HG03135 (cell line): Measurements from ENCODE around the gene ZDHHC8.

ENCODE experiments used
- ATAC-seq: cut with Tn5 transposase; IDR thresholded peaks from one replicate; pipeline ENCODE4 v1.9.1; 2021; ENCODE audit warnings: mild to moderate bottlenecking, moderate library complexity; ENCODE audit not compliant: unreplicated experiment

Gene ZDHHC8

GRCh38 chr22:20142711-20143621, 11.4 kb downstream of the ZDHHC8 start:
- ATAC-seq, result no peak

DNA sequence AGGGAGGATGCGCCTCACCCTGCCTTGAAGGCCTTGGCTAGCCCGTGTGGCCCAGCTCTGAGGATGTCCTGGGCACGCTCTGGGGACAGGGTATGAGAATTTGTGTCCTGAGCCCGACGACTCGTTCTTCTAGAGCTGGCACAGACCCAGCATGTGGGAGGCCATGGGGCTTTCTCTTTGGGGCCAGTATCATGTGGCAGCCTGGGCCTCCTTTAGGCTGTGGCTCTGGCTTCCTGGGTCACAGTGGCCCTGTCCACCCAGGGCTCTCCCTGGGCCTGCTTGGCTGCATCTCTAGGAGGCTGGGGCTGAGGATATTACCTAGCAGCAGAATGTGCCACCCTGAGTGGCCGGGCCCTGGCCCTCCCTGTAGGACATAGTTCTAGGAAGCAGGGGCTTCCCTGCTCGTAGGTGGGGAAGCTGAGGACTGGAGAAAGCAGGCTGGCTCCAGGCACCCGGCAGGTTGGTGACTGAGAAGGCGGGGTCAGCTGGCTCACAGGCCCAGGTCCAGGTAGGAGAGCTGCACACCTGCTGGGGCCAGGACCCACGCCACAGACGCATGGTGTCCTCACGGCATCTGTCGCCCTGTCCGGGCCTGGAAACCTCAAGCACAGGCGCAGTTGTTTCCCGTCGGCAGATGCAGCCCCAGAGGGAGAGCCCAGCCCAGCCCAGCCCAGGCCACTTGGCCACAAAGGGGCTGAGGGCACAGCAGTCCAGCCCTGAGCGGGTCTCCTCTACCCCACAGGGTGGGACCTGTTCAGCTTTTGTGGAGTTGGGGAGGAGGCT, 12.5 kb downstream of the ZDHHC8 start:
- no peak for ATAC-seq

DNA sequence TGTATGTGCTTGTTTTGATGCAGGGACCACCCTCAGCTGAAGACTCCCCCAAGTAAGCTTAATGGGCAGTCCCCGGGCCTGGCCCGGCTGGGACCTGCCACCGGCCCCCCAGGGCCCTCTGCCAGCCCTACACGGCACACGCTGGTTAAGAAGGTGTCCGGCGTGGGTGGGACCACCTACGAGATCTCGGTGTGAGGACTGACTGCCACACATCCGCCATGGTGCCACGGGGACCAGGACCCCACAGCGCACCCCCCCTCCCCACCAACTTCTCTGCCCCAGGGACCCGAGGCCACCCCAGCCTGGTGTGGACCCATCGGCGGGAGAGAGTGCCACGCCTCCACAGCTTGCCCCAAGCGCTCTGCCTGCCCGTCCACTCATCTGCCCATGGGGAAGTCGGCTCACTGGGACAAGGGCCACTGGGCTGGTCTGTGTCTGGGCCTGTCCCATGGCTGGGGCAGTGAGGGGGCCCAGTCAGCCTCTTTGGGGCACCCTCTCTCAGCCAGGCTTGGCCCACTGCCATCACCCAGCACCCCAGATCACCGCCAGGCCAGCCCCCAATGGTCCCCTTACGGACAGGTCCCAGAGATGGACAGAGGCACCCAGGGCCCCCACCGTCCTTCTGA, 13.7 kb downstream of the ZDHHC8 start:
- no peak for ATAC-seq

GRCh38 chr22:20145832-20146223, 14.2 kb downstream of the ZDHHC8 start:
- no peak for ATAC-seq

GRCh38 chr22:20146777-20147176, 15.2 kb downstream of the ZDHHC8 start:
- no peak for ATAC-seq

DNA sequence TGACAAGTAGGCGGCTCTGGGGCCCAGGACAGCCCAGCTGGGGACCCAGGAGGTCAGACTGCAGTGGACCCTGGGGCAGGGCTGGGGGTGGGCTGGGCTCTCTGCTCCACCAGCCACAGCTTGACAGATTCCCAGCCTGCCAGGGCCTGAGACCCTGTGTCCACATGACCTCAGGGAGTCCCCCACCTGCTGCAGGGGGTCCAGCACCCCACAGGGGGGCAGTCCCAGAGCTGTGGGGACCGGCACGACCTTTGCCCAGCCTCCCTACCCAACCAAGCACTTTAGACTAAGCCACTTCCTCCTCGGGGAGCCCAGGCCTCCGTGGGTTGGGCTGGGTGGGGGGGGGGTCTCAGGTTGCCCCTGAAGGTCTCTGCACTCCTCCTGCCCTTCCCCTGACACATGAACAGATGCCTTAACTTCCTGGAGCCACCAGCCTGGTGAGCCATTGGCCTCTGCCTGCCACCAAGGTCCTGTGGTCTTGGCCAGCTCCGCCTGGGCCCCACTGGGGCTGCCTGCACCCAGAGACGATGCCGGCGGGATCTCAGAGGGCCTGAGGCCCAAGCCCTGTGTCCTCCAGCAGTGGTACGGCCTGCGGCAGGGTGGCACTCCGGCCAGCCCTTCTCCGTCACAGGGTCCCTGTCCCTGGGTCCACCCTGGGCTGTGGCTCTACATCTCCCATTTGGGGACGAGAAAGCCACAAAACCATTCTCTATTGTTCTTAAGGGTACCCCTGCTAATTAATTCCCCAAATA, 15.8 kb downstream of the ZDHHC8 start:
- ATAC-seq, result no peak

- no peak for ATAC-seq
These were observed 16.8 kb downstream of the ZDHHC8 start for GRCh38 chr22:20148414-20148813.

GRCh38 chr22:20149257-20150250, 17.9 kb downstream of the ZDHHC8 start:
- no peak for ATAC-seq

GRCh38 chr22:20150381-20151275, 19.0 kb downstream of the ZDHHC8 start, which contains the start of gene CCDC188:
Gene CCDC188, minus strand, starts transcription at chr22:20151055. Its CDS starts 69 bp downstream, at chr22:20150986.
- ATAC-seq, result no peak

DNA sequence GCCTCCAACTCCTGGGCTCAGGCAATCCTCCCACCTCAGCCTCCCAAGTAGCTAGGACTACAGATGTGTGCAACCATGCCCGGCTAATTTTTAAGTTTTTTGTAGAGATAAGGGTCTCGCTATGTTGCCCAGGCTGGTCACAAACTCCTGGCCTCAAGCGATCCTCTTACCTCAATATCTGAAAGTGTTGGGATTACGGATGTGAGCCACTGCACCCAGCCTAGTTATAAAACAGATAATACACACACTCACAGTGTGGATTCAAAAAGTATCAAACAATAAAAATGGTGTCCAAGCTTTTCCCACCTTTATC, 19.6 kb downstream of the ZDHHC8 start:
- ATAC-seq, result no peak

DNA sequence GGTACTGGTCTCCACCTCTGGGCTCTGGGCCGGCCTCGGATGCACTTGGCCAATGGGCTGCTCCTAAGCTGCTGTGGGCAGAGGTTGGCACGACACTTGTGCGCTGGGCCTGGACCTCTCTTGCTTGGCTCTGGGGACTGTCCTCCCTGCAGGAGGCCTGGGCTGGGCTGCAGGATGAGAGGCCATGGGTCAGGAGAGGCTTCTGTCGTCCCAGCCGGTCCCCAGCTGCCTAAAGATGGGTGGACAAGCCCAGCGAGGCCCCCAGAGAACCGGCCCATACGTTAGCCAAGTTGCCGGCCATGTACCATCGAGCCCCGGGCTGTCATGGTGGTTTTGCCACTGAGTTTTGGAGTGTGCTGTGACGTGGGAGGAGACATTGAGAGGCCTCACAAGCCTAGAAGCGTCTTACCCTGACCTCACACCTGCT, 20.9 kb downstream of the ZDHHC8 start:
- ATAC-seq, result no peak

DNA sequence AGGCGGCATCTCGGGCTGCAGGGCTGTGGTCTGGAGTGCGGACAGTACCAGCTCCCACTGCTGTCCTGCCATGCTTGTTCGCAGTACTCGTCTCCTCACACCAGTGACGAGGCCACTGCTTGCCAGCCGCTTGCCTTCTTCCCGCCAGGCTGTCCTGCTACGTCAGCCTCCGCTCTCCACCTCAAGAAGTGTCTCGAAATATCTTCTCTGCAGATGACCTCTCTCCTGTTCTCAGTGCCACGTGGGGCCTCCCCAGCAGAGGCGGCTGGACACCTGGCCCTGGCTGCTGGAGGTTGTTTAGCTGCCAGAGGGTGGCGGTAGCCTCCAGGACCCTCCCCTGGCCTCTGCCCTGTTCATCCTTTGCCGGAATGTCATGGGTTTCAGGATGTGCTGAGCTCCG, 22.3 kb downstream of the ZDHHC8 start:
- ATAC-seq, result no peak

GRCh38 chr22:20154602-20155187, 23.1 kb downstream of the ZDHHC8 start:
- ATAC-seq, result no peak

DNA sequence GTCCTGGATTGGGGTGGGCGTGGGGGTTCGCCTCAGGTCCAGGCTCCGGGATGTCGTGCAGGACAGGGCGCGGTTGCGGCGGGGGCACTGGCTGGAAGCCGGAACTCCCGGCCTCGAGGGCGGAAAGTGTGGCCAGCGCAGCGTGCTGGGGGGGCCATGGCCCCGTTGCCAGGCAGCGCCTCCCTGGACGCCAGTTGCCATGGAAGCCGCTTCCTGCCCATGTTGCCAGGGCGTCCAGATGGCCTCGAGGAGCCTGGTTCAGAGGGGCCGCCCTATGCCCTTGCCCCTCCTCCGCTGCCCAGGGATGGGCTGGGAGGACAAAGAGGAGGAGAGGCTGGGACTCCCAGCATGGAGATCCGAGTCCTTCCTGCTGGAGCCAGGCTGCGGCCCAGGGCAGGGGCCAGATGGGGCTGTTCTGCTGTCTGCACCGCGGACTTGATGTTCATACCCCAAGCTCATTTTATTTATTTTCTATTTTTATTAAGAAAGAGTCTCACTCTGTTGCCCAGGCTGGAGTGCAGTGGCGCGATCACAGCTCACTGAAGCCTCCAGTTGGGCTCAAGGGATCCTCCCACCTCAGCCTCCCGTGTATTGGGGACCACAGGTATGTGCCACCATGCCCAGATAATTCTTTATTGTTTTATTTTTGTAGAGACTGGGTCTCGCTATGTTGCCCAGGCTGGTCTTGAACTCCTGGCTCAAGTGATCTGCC, 23.9 kb downstream of the ZDHHC8 start:
- no peak for ATAC-seq

DNA sequence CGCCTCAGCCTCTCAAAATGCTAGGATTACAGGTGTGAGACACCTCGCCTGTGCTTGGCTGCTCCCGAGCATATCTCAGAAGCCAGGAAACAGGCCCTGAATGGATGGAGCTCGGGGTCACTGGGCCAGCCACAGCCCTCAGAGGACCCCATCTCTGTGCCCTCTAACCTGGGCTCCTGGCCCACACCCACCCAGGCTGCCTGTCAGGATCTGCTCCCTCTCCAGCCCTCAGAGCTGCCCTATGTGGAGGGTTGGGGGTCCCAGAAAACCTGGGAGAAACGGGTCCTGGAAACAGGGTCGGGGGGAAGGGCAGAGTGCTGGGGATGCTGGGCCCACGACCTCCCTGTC, 24.4 kb downstream of the ZDHHC8 start:
- no peak for ATAC-seq

GRCh38 chr22:20156611-20157429, 25.2 kb downstream of the ZDHHC8 start:
- no peak for ATAC-seq
